ENCODE results near the gene SPTB. TPM values are rescaled to one million over a fixed set of nuclear protein-coding genes. Genes with fewer than 3 reads are reported as not detected.

Gene SPTB
- total RNA-seq, 1 donor from 2014 or later, result not detected

DNA sequence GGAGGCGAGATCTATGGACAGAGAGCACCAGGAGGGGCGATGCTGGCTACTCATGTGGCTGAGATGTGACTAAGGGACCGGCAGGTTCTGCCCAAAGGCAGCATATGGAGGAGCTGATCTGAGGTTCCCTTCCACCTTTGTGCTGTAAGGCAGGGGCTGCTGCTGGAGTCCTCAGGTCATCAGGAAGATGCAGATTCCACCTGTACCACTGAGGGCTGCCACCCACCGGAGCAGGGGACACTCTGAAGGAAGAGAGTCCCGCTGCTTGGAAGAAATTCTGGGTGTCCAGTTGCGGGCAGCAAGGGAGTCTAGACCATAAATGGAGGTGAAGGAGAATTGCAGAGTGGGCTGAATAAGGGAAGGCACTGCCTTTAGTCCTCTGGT, 120.2 kb downstream of the SPTB start:
- no peak for DNase-seq (ENCODE audit: low read depth)
- TF ChIP-seq, protein P1, sequence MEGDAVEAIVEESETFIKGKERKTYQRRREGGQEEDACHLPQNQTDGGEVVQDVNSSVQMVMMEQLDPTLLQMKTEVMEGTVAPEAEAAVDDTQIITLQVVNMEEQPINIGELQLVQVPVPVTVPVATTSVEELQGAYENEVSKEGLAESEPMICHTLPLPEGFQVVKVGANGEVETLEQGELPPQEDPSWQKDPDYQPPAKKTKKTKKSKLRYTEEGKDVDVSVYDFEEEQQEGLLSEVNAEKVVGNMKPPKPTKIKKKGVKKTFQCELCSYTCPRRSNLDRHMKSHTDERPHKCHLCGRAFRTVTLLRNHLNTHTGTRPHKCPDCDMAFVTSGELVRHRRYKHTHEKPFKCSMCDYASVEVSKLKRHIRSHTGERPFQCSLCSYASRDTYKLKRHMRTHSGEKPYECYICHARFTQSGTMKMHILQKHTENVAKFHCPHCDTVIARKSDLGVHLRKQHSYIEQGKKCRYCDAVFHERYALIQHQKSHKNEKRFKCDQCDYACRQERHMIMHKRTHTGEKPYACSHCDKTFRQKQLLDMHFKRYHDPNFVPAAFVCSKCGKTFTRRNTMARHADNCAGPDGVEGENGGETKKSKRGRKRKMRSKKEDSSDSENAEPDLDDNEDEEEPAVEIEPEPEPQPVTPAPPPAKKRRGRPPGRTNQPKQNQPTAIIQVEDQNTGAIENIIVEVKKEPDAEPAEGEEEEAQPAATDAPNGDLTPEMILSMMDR (IDR thresholded peaks at IDR 0.05; ENCODE audit: insufficient read depth, low read length, severe bottlenecking), result no peak
- Histone ChIP-seq H3K36me3 (ENCODE audit: control insufficient read depth, insufficient read depth, low read length) (no peaks in the 10 kb centered on the region), H3K4me3 (ENCODE audit: low read depth, low read length) (no peak overlapping the region), H3K27me3 (ENCODE audit: control insufficient read depth, insufficient read depth, low read length) (no peaks in the 10 kb centered on the region)
- no peak for FAIRE-seq

- Histone ChIP-seq H3K36me3 (ENCODE audit: control insufficient read depth, insufficient read depth, low read length) (no peaks in the 10 kb centered on the region), H3K27me3 (ENCODE audit: control insufficient read depth, insufficient read depth, low read length) (no peaks in the 10 kb centered on the region), H3K4me3 (ENCODE audit: low read depth, low read length) (no peak overlapping the region)
- TF ChIP-seq, protein P1 (IDR thresholded peaks at IDR 0.05; ENCODE audit: insufficient read depth, low read length, severe bottlenecking), result no peak
- DNase-seq (ENCODE audit: low read depth) (peak; percentile 88), FAIRE-seq (peak; percentile 89)
Observed at GRCh38 chr14:64758691-64759554, 120.8 kb downstream of the SPTB start.

- DNase-seq (ENCODE audit: low read depth) (peak; percentile 91), FAIRE-seq (no peak)
- no peak overlapping the region for H3K4me3 ChIP-seq (ENCODE audit: low read depth, low read length)
- H3K36me3 ChIP-seq (ENCODE audit: control insufficient read depth, insufficient read depth, low read length), result no peaks in the 10 kb centered on the region
- TF ChIP-seq, protein P1 (IDR thresholded peaks at IDR 0.05; ENCODE audit: insufficient read depth, low read length, severe bottlenecking), result no peak
- no peaks in the 10 kb centered on the region for H3K27me3 ChIP-seq (ENCODE audit: control insufficient read depth, insufficient read depth, low read length)
Observed at GRCh38 chr14:64758025-64758521, 121.6 kb downstream of the SPTB start.

GRCh38 chr14:64757601-64758000, 122.1 kb downstream of the SPTB start:
- Histone ChIP-seq H3K4me3 (ENCODE audit: low read depth, low read length) (no peak overlapping the region), H3K36me3 (ENCODE audit: control insufficient read depth, insufficient read depth, low read length) (no peaks in the 10 kb centered on the region), H3K27me3 (ENCODE audit: control insufficient read depth, insufficient read depth, low read length) (no peaks in the 10 kb centered on the region)
- TF ChIP-seq, protein P1 (IDR thresholded peaks at IDR 0.05; ENCODE audit: insufficient read depth, low read length, severe bottlenecking), result no peak
- no peak for DNase-seq (ENCODE audit: low read depth)
- peak; percentile 90 for FAIRE-seq

- no peaks in the 10 kb centered on the region for H3K36me3 ChIP-seq (ENCODE audit: control insufficient read depth, insufficient read depth, low read length)
- no peaks in the 10 kb centered on the region for H3K27me3 ChIP-seq (ENCODE audit: control insufficient read depth, insufficient read depth, low read length)
- FAIRE-seq (no peak), DNase-seq (ENCODE audit: low read depth) (no peak)
- no peak overlapping the region for H3K4me3 ChIP-seq (ENCODE audit: low read depth, low read length)
- TF ChIP-seq, protein P1 (IDR thresholded peaks at IDR 0.05; ENCODE audit: insufficient read depth, low read length, severe bottlenecking), result no peak
Observed at GRCh38 chr14:64756712-64757111, 123.0 kb downstream of the SPTB start.

Measured in bronchial epithelial cell (primary cell).